ENCODE data around the gene POPDC2.
"Not testable (repeated sequence)": the region's sequence is repeated elsewhere in the genome, so short reads cannot be mapped to it uniquely, and the experiment has no call there.

POPDC2 gene

GRCh38 chr3:119611664-119612063, 48.7 kb downstream of the POPDC2 start:
- DNase-seq = no peak

DNA sequence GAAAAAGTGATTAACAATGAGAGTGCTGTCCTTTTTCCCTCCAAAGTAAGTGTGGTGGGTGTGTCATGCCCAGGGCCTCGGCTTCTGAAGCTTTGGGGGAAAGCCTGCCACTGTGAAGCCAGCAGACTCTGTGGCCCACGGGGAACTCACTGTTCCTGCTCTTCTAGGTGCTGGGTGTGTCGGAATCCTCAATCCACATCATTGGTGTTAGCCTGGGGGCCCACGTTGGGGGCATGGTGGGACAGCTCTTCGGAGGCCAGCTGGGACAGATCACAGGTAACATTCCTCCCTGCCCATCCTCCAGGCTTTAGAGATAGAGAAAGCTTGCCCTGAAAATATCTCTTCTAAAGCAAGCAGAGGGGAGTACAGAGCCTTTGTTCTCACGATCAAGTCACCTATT, 51.1 kb downstream of the POPDC2 start:
- no peak for DNase-seq

- DNase-seq = no peak
These were observed 51.9 kb downstream of the POPDC2 start for GRCh38 chr3:119608405-119609000.

DNA sequence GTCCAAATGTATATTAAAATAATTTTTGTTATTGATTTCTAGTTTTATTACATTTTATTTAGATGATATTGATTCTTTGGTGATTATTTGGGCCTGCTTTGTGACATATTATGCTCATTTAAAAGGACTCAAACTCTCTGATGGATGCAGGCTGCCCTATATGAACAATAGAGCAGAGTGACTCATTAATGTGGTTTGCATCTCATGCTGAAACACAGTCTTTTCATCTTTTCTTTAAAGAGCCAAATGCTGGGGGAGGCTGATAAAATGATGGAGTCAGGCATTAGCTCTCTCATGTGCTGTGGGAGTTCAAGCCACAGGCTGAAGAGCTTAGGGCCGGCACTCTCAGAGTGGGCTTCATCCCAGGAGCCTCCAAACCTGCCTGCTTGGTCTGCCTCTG, 55.5 kb downstream of the POPDC2 start:
- no peak for DNase-seq

DNA sequence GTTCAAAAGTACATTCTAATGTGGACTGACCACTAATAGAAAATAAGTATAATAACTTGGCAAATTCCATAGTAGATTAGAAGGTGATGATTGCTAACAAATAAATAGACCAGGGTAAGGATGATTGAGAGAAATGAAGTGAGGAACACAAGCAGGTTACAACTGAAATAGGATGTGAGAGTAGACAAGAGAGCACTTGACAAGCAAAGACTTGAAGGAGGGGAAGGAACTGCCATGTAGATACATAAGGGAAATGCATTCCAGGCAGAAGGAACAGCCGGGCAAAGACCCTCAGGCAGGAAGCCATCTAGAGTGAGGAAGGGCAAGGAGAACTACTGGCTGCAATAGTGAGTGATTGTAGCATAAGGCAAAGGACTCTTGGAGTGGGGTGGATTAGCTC, 57.7 kb downstream of the POPDC2 start:
- DNase-seq = no peak

DNA sequence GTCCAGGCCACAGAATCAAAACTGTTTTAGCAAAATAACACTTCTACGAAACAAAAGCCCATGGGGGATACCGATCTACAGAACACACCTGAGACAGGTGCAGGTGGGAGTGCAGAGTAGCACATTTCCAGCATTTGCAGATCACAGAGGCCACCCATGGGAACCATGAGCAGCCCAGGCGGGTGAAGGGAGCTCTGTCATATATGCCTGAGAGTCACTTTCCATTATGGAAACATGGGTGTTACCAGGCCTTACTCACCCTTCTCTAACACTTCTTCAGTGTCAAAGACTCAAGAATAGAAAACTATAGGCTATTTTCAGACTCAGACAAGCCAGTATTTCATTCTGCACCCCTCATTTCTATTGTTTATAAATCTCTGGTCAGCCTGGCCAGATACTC, 59.2 kb downstream of the POPDC2 start:
- DNase-seq = no peak

DNA sequence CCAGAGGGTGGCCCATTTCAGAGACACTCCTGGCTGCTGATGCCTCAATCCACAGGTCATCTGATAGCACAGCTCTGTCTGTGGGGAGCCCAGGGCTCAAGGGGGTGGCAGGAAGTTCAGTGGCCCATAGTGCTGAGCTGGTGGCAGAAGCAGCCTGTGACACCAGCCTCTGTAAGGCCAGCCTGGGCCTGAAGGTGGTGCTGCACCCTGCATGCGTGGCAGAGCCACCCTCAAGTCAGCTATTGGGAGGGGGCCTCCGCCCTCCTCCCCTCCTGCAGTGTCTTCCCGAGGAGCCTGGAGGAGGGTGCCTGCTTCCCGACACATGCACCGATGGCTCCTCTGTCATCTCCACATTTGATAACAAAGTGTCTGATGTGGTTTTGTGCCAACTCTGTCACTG, 59.7 kb downstream of the POPDC2 start:
- no peak for DNase-seq

- DNase-seq = no peak
These were observed 60.7 kb downstream of the POPDC2 start for GRCh38 chr3:119599558-119600174.

- DNase-seq = no peak
These were observed 61.8 kb downstream of the POPDC2 start for GRCh38 chr3:119598410-119599098.

- DNase-seq = no peak
These were observed 62.7 kb downstream of the POPDC2 start, which contains the start of gene PLA1A for GRCh38 chr3:119597548-119598288. PLA1A (plus strand) TSS chr3:119597885; CDS start chr3:119597914, 29 bp downstream.

DNA sequence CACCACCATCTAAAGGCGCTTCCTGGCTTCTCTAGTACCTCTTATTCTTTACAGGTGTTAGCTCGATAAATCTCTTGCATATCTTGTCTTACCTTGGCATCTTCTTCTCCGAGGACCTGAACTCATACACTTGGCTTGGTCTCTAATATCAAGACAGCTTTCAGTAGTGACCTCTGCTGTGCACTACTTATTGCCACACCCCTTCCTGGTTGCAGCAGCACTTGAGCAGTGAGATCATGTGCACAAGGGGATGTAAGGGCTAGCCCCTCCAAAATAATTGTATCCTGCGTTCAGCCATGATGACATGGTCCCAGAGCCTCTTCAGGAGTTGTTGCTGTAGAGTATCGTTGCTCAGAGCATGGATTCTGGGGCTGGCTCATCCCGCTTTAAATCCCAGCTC, 64.0 kb downstream of the POPDC2 start:
- no peak for DNase-seq

DNA sequence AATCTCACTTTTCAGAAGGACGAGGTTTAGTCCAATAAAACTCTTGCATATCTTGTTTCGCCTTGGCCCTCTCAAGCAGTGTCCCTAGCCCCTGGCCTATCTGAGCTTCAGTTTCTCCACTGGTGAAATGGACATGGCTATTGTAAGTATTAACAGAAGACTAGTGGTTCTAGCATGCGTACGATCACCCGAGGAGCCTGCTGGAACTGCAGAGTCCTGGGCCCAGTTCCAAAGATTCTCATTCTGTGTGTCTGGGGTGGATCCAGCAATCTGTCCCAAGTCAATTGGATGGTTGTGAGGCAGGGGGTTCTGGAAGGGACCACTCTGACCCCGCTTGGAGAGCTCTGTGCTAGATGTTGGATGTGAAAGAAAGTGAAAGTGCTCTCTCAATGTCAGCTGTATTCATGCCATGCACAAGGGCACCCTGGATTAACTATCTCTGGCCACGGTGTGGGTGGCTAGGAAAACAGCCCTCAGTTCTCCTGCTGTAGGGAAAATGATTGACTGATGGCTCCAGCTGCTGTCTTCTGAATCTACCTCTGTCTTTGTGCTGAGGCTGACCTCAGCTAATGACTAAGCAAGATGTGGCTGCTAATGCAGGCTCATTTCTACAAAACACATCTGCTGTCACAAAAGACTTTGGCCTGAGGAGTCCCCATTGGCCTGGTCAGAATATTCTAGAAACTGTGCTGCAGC, 64.6 kb downstream of the POPDC2 start:
- DNase-seq = no peak

- not testable (repeated sequence) for DNase-seq
These were observed 65.5 kb downstream of the POPDC2 start for GRCh38 chr3:119594929-119595328.

- no peak for DNase-seq
These were observed 66.3 kb downstream of the POPDC2 start for GRCh38 chr3:119594066-119594465.

- no peak for DNase-seq
These were observed 67.5 kb downstream of the POPDC2 start for GRCh38 chr3:119592861-119593260.

Measured in GF-D8 (cell line).